WTC11 (cell line): Measurements from ENCODE around the gene PRB3. TPM values are rescaled to one million over a fixed set of nuclear protein-coding genes. Genes with fewer than 3 reads are reported as not detected.

Source experiments
- ATAC-seq: fragments of 200-7000 bp; cut with Tn5 transposase; 2 replicates; pipeline ENCODE4 v1.10.0; 2021; ENCODE audit warnings: mild to moderate bottlenecking, moderate library complexity
- CTCF ChIA-PET: fragments of 300-600 bp; sonication (Branson Sonifier 250); formaldehyde crosslinking; loops from one replicate; lab custom pipeline; 2021; ENCODE audit warnings: antibody characterized with exemption; lab: Charles Lee
- POLR2A ChIA-PET: fragments of 350-600 bp; sonication (Branson Sonifier 250); formaldehyde crosslinking; loops from one replicate; lab custom pipeline; 2021; ENCODE audit warnings: antibody characterized with exemption; lab: Charles Lee
- DNase-seq: peaks from one replicate; pipeline ENCODE4 v3.0.0; 2021; ENCODE audit warnings: low spot score
- H3K27ac Mint-ChIP-seq: 2 replicates; pipeline ENCODE4 v1.8.0; 2021; ENCODE audit warnings: mixed read lengths
- H3K27me3 Mint-ChIP-seq: 2 replicates; pipeline ENCODE4 v1.8.0; 2021; ENCODE audit warnings: low read depth, mild to moderate bottlenecking, moderate library complexity, mixed read lengths
- H3K36me3 Mint-ChIP-seq: 2 replicates; pipeline ENCODE4 v1.8.0; 2021; ENCODE audit warnings: mixed read lengths
- H3K4me1 Mint-ChIP-seq: 2 replicates; pipeline ENCODE4 v1.8.0; 2022; ENCODE audit warnings: mixed read lengths
- H3K4me3 Mint-ChIP-seq: 2 replicates; pipeline ENCODE4 v1.8.0; 2021; ENCODE audit warnings: mild to moderate bottlenecking, moderate library complexity, mixed read lengths
- H3K9me3 Mint-ChIP-seq: 2 replicates; pipeline ENCODE4 v1.8.0; 2021; ENCODE audit warnings: mixed read lengths
- ATF2 ChIP-seq: sonication (generic); formaldehyde crosslinking; IDR thresholded peaks from 2 replicates; pipeline ENCODE4 v1.8.1; 2022; ENCODE audit warnings: low read depth, missing genetic modification reagents, borderline replicate concordance
- ATF3 ChIP-seq: sonication (generic); formaldehyde crosslinking; conservative IDR thresholded peaks from 2 replicates; pipeline ENCODE4 v1.8.1; 2022; ENCODE audit warnings: mild to moderate bottlenecking, missing genetic modification reagents
- CREB1 ChIP-seq: sonication (generic); formaldehyde crosslinking; IDR thresholded peaks from 2 replicates; pipeline ENCODE4 v1.8.0; 2023; ENCODE audit warnings: mild to moderate bottlenecking, missing genetic modification reagents
- CTCF ChIP-seq: fragments of 200-600 bp; IDR thresholded peaks from 2 replicates; pipeline ENCODE4 v1.8.0; 2022; ENCODE audit warnings: antibody characterized with exemption
- GTF2I ChIP-seq: fragments of 250-450 bp; sonication (Bioruptor Pico); conservative IDR thresholded peaks from 2 replicates; pipeline ENCODE4 v1.4.0; 2021; ENCODE audit warnings: mild to moderate bottlenecking
- NR3C1 ChIP-seq: sonication (generic); formaldehyde crosslinking; conservative IDR thresholded peaks from 2 replicates; pipeline ENCODE4 v1.8.1; 2023; ENCODE audit warnings: low read depth, mild to moderate bottlenecking, missing genetic modification reagents
- OVOL2 ChIP-seq: fragments of 250-450 bp; sonication (Bioruptor Pico); IDR thresholded peaks from 2 replicates; pipeline ENCODE4 v1.9.0; 2021; ENCODE audit warnings: mild to moderate bottlenecking, borderline replicate concordance
- PRDM15 ChIP-seq: sonication (generic); formaldehyde crosslinking; IDR thresholded peaks from 2 replicates; pipeline ENCODE4 v1.8.0; 2022; ENCODE audit warnings: missing genetic modification reagents
- STAT6 ChIP-seq: sonication (generic); formaldehyde crosslinking; conservative IDR thresholded peaks from 2 replicates; pipeline ENCODE4 v1.8.1; 2023; ENCODE audit warnings: mild to moderate bottlenecking, low read depth, missing genetic modification reagents, moderate library complexity
- TEAD1 ChIP-seq: sonication (generic); formaldehyde crosslinking; IDR thresholded peaks from 2 replicates; pipeline ENCODE4 v1.8.0; 2022; ENCODE audit warnings: mild to moderate bottlenecking, missing genetic modification reagents
- USF2 ChIP-seq: sonication (generic); formaldehyde crosslinking; IDR thresholded peaks from 2 replicates; pipeline ENCODE4 v1.8.1; 2023; ENCODE audit warnings: mild to moderate bottlenecking, missing genetic modification reagents, moderate library complexity
- ZNF425 ChIP-seq: fragments of 250-450 bp; sonication (Bioruptor Pico); conservative IDR thresholded peaks from 2 replicates; pipeline ENCODE4 v1.9.0; 2021; ENCODE audit warnings: mild to moderate bottlenecking
- ZSCAN18 ChIP-seq: fragments of 250-450 bp; sonication (Bioruptor Pico); IDR thresholded peaks from 2 replicates; pipeline ENCODE4 v2.1.2; 2022; ENCODE audit warnings: mild to moderate bottlenecking, moderate library complexity
- total RNA-seq: library from RNA; stranded (reverse); gene quantifications from 3 replicates; pipeline ENCODE4 v1.2.3, GENCODE V29; 2021

PRB3 gene
- total RNA-seq, 1 experiment from 2014 or later = 0.77 TPM

- no peak for TF ChIP-seq ZSCAN18 (CRISPR knock-in tag)
- TF ChIP-seq OVOL2 (CRISPR knock-in tag) = no peak
- TF ChIP-seq ZNF425 (CRISPR knock-in tag) = no peak
- TF ChIP-seq CREB1 (CRISPR knock-in tag) = no peak
- TF ChIP-seq STAT6 (CRISPR knock-in tag) = no peak
- no peak for TF ChIP-seq USF2 (CRISPR knock-in tag)
- TF ChIP-seq NR3C1 (CRISPR knock-in tag) = no peak
- TF ChIP-seq GTF2I (CRISPR knock-in tag) = no peak
- no peak for TF ChIP-seq TEAD1 (CRISPR knock-in tag)
- no peak for TF ChIP-seq ATF2 (CRISPR knock-in tag)
Measured at GRCh38 chr12:11233532-11233931, 36.0 kb downstream of the PRB3 start (continued).

- H3K27me3 Mint-ChIP-seq = no peaks in the 10 kb centered on the region
- ChIA-PET CTCF (interaction anchor here (0.7 to 2.9 kb wide), 16 partner anchors 11 to 805 kb away, joined by 3 to 20 read pairs (median 5); no protein-coding TSS in a partner anchor), POLR2A (no interaction called here)
- H3K4me3 Mint-ChIP-seq = no peak overlapping the region
- no peaks in the 10 kb centered on the region for H3K9me3 Mint-ChIP-seq
- no peaks in the 10 kb centered on the region for H3K36me3 Mint-ChIP-seq
- TF ChIP-seq PRDM15 (CRISPR knock-in tag) (no peak), CTCF (peak; percentile 60), ATF3 (CRISPR knock-in tag) (no peak)
- DNase-seq (peak; percentile 76), ATAC-seq (peak; percentile 100)
- no peak overlapping the region for H3K27ac Mint-ChIP-seq
- H3K4me1 Mint-ChIP-seq = peaks cover 5% of the 10 kb centered on the region
Measured at GRCh38 chr12:11228296-11228879, 41.1 kb downstream of the PRB3 start.
